ENCODE results near the gene NET1.

- TF ChIP-seq CTCF (IDR thresholded peaks at IDR 0.05) = no peak
- no peak for TF ChIP-seq POLR2A (IDR thresholded peaks at IDR 0.05)
These were observed 7.2 kb downstream of the NET1 start for GRCh38 chr10:5419466-5420094.
